Lung (tissue), 12 donors: ENCODE results near the gene DHRS3. TPM values are rescaled to one million over a fixed set of nuclear protein-coding genes. Genes with fewer than 3 reads are reported as not detected.

Experiments used
- ATAC-seq: fragments of 200-7000 bp; cut with Tn5 transposase; one replicate; pipeline ENCODE4 v1.9.1; 2020; ENCODE audit warnings: moderate number of reproducible peaks; ENCODE audit not compliant: insufficient read depth, low FRiP score
- DNase-seq, 3 donors: peaks; one replicate each; pipeline ENCODE4 v3.0.0-alpha.2; 2013 to 2017
- H3K27ac ChIP-seq, 2 donors: one replicate each; pipeline ENCODE4 v1.5.1; 2013; ENCODE audit warnings: mild to moderate bottlenecking in 2 of 2, moderate library complexity in 2 of 2, control low read depth in 1 of 2, inconsistent platforms in 1 of 2, low read depth in 1 of 2, low read length in 1 of 2
- H3K27me3 ChIP-seq, 3 donors: one replicate each; pipeline ENCODE4 v1.5.1; 2013; ENCODE audit warnings: low read length in 2 of 3; ENCODE audit not compliant: control insufficient read depth in 3 of 3, insufficient read depth in 3 of 3
- H3K36me3 ChIP-seq, 4 donors: one replicate each; pipeline ENCODE4 v1.5.1; 2013; ENCODE audit warnings: low read length in 4 of 4, mild to moderate bottlenecking in 1 of 4, moderate library complexity in 1 of 4; ENCODE audit not compliant: control insufficient read depth in 4 of 4, insufficient read depth in 4 of 4
- H3K4me1 ChIP-seq, 5 donors: one replicate each; pipeline ENCODE4 v1.5.1; 2013; ENCODE audit warnings: low read length in 5 of 5, mild to moderate bottlenecking in 2 of 5, moderate library complexity in 1 of 5; ENCODE audit not compliant: control insufficient read depth in 5 of 5, insufficient read depth in 5 of 5
- H3K4me3 ChIP-seq: one replicate; pipeline ENCODE4 v1.5.1; 2013; ENCODE audit warnings: mild to moderate bottlenecking, control low read depth, moderate library complexity
- H3K9ac ChIP-seq, 2 donors: one replicate each; pipeline ENCODE4 v1.5.1; 2013; ENCODE audit warnings: low read length in 2 of 2, control low read depth in 1 of 2; ENCODE audit not compliant: insufficient read depth in 1 of 2
- H3K9me3 ChIP-seq, 4 donors: one replicate each; pipeline ENCODE4 v1.5.1; 2013; ENCODE audit warnings: low read length in 3 of 4, mild to moderate bottlenecking in 1 of 4, moderate library complexity in 1 of 4; ENCODE audit not compliant: control insufficient read depth in 4 of 4, insufficient read depth in 3 of 4
- CTCF ChIP-seq: IDR thresholded peaks from 2 replicates; pipeline ENCODE4 v1.5.1; 2012; ENCODE audit warnings: mild to moderate bottlenecking; ENCODE audit errors: control extremely low read depth, extremely low read depth
- WGBS, 2 donors: extraction: QIAGEN DNeasy Blood & Tissue Kit; methylation state at CpG; one replicate each; pipeline ENCODE4 v1.1.7; 2013; 5-methylcytosine and 5-hydroxymethylcytosine counted together
- polyA plus RNA-seq, 2 donors: library from polyadenylated mRNA; stranded (reverse); fragments of 200-250 nt; gene quantifications; one replicate each; pipeline ENCODE4 v1.2.1, GENCODE V29; 2013
- total RNA-seq, 2 donors: library from RNA; depleted of rRNA in 1 of 2; stranded (reverse); fragments of >200 nt in 1 of 2; gene quantifications; one replicate each; pipeline ENCODE4 v1.2.1, GENCODE V29; 2014 to 2021
- donor health status: control.
- donor health status: control.
- donor health status: Bipolar disorder and iron deficiency.
- donor health status: healthy.
- donor health status: DM: yes; HTN: yes; CAD: no.

Gene DHRS3
- total and polyA plus RNA-seq, 4 donors = 56.7 to 109 (median 79.8) TPM

GRCh38 chr1:12548279-12548972 lies 69.6 kb downstream of the DHRS3 start:
- H3K4me3 ChIP-seq = no peak overlapping the region
- H3K36me3 ChIP-seq = no peaks in the 10 kb centered on the region
- H3K27ac ChIP-seq = no peak overlapping the region
- no peak for ATAC-seq
- H3K9ac ChIP-seq = no peak overlapping the region
- no peaks in the 10 kb centered on the region for H3K27me3 ChIP-seq
- TF ChIP-seq CTCF = no peak
- no peak for DNase-seq
- no peaks in the 10 kb centered on the region for H3K9me3 ChIP-seq
- WGBS, 2 donors = 91% methylated on average over 13 to 14 of the region's 14 CpGs
- H3K4me1 ChIP-seq = peaks cover 3 to 30% (median 14%) of the 10 kb centered on the region in 5 donors

DNA sequence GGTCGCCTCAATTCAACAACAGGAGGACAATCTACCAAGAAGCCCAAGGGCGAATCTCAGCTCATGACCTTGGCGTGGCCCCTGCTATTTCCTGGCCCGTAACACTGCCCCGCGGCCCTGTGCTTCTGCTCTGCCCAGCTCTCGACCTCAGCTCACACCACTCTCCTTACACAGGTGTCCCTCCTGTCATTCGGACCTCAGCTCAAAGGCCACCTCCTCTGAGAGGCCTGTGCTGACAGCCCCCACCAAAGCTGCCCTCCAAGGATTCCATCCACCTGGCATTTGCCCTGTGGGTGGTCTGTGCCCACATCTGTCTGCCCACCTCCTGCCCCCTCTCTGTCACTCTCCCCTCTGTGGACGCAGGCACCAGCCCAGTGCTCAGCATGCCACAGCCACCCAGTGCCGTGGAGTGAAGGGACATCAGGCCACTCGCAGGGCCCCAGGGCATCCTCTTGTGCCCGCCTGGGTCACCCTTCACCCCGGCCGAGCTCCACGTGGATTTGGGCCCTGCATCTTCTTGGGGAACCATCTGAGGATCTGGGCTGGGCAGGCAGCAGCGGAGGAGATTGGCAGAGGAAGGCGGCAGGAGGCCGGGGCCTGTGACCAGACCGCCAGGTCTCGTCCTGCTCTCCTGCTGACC lies 70.3 kb downstream of the DHRS3 start:
- TF ChIP-seq CTCF = no peak
- H3K36me3 ChIP-seq = no peaks in the 10 kb centered on the region
- peaks cover 0 to 23% (median 14%) of the 10 kb centered on the region in 5 donors for H3K4me1 ChIP-seq
- ATAC-seq = no peak
- H3K27me3 ChIP-seq = no peaks in the 10 kb centered on the region
- H3K9ac ChIP-seq = no peak overlapping the region
- no peak for DNase-seq
- H3K27ac ChIP-seq = no peak overlapping the region
- H3K9me3 ChIP-seq = no peaks in the 10 kb centered on the region
- H3K4me3 ChIP-seq = no peak overlapping the region
- WGBS, 2 donors = 89 to 90% methylated on average over 20 of the region's 20 CpGs

DNA sequence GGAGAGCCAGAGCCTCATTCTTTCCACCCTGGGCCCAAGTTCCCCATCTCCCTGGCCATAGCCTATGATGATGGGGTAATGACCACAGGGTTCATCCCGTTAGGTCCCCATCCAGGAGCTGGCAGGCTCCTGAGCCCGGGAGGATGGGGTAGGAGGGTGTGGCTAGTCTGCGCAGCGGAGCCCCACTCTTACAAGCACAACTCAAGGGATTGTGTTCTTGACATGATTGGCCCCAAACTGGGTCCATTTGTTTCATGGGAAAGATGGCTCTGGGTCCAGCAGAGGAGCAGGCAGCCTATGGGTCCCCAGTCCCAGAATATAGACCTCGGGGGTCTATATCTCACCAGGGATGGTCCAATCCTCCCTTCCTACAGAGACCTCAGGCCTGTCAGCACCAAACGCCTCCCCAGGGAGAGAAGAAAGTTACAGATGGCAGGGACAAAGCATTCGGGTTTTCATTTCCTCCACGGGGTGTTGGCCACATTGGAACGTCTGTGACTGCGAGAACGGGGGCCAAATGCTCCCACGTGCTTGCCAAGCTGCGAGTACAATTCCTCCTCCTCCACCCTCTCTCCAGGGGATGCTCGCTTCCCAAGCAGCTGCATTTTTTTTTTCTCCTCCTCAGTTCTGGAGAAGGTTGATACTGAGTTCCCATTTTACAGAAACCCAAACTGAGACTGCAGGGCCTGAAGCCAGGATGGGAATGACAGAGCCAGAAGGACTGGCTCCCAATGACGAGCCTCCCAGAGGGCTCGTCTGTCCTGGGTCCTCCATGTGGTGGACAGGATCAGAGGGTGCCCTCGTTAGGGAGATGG lies 71.0 kb downstream of the DHRS3 start:
- no peak overlapping the region for H3K9ac ChIP-seq
- no peaks in the 10 kb centered on the region for H3K27me3 ChIP-seq
- TF ChIP-seq CTCF = no peak
- peaks cover 0 to 23% (median 13%) of the 10 kb centered on the region in 5 donors for H3K4me1 ChIP-seq
- no peak overlapping the region for H3K4me3 ChIP-seq
- H3K27ac ChIP-seq = no peak overlapping the region
- no peaks in the 10 kb centered on the region for H3K36me3 ChIP-seq
- ATAC-seq (no peak), DNase-seq (peak in 1 of 3 donors; percentile 49)
- no peaks in the 10 kb centered on the region for H3K9me3 ChIP-seq
- WGBS, 2 donors = 72 to 78% methylated on average over 17 of the region's 17 CpGs
